TTC549 (cell line): ENCODE measurements around the gene SAMD1.

Source experiments
- FAIRE-seq: peaks from 2 replicates; lab custom pipeline; 2012; peaks lifted over from hg19 to GRCh38; lab: Jason Lieb, UNC

The SAMD1 gene

GRCh38 chr19:14112809-14113385 lies 22.3 kb upstream of the SAMD1 start:
- FAIRE-seq, result no peak

GRCh38 chr19:14112051-14112808 lies 21.7 kb upstream of the SAMD1 start:
- FAIRE-seq, result no peak

GRCh38 chr19:14111486-14111885 lies 20.9 kb upstream of the SAMD1 start:
- no peak for FAIRE-seq

- FAIRE-seq, result no peak
These were observed 20.1 kb upstream of the SAMD1 start for GRCh38 chr19:14110650-14111049.

GRCh38 chr19:14107581-14108461 lies 17.3 kb upstream of the SAMD1 start:
- no peak for FAIRE-seq

- no peak for FAIRE-seq
These were observed 16.3 kb upstream of the SAMD1 start for GRCh38 chr19:14106840-14107239.

- FAIRE-seq, result no peak
These were observed 15.1 kb upstream of the SAMD1 start for GRCh38 chr19:14105680-14106079.

- no peak for FAIRE-seq
These were observed 12.8 kb upstream of the SAMD1 start for GRCh38 chr19:14103310-14103709.

GRCh38 chr19:14102756-14103155 lies 12.2 kb upstream of the SAMD1 start:
- FAIRE-seq, result no peak

GRCh38 chr19:14102102-14102696 lies 11.6 kb upstream of the SAMD1 start:
- FAIRE-seq, result no peak

GRCh38 chr19:14101003-14101545 lies 10.5 kb upstream of the SAMD1 start:
- no peak for FAIRE-seq

GRCh38 chr19:14097532-14098151 lies 7.1 kb upstream of the SAMD1 start:
- FAIRE-seq, result no peak

GRCh38 chr19:14096272-14096992 lies 5.9 kb upstream of the SAMD1 start:
- no peak for FAIRE-seq

- no peak for FAIRE-seq
These were observed 4.3 kb upstream of the SAMD1 start for GRCh38 chr19:14094854-14095253.

- FAIRE-seq, result no peak
These were observed 2.7 kb upstream of the SAMD1 start for GRCh38 chr19:14093117-14093823.

- no peak for FAIRE-seq
These were observed 1.4 kb upstream of the SAMD1 start for GRCh38 chr19:14091813-14092462.

- no peak for FAIRE-seq
These were observed 696 bp upstream of the SAMD1 start for GRCh38 chr19:14091081-14091812.

GRCh38 chr19:14089662-14090508 lies 666 bp downstream of the SAMD1 start:
- FAIRE-seq, result no peak

GRCh38 chr19:14089412-14089661 lies 1.2 kb downstream of the SAMD1 start:
- no peak for FAIRE-seq
